Thyroid gland (tissue), 4 donors: ENCODE data around the gene RNF115. TPM values are rescaled to one million over a fixed set of nuclear protein-coding genes. Genes with fewer than 3 reads are reported as not detected.

Source experiments
- DNase-seq, 2 donors: peaks; one replicate each; pipeline ENCODE4 v3.0.0-alpha.2; 2019
- H3K27ac ChIP-seq, 3 donors: fragments of 200-600 bp; sonication (generic); 1 replicate in 2 of 3; 2 replicates in 1 of 3; pipeline ENCODE4 v1.5.1; 2016 to 2019; ENCODE audit warnings: mild to moderate bottlenecking in 1 of 3, moderate library complexity in 1 of 3
- H3K27me3 ChIP-seq: fragments of 200-600 bp; sonication (generic); one replicate; pipeline ENCODE4 v1.5.1; 2019
- H3K36me3 ChIP-seq, 2 donors: fragments of 200-600 bp; sonication (generic); one replicate each; pipeline ENCODE4 v1.5.1; 2016 to 2019
- H3K4me1 ChIP-seq, 2 donors: fragments of 200-600 bp; sonication (generic); one replicate each; pipeline ENCODE4 v1.5.1; 2017 to 2019
- H3K4me3 ChIP-seq, 3 donors: fragments of 200-600 bp; sonication (generic); replicated peaks in 1 of 3; 1 replicate in 2 of 3; 2 replicates in 1 of 3; pipeline ENCODE4 v1.5.1; 2016; ENCODE audit warnings: mild to moderate bottlenecking in 1 of 3
- H3K9me3 ChIP-seq: fragments of 200-600 bp; sonication (generic); one replicate; pipeline ENCODE4 v1.5.1; 2017
- CTCF ChIP-seq, 6 experiments: fragments of 200-600 bp in 3 of 6; fragments of 450-650 bp in 3 of 6; sonication (generic) in 3 of 6; IDR thresholded peaks; one replicate each; pipeline ENCODE4 v1.5.1; 2016 to 2019; ENCODE audit warnings: antibody characterized with exemption in 6 of 6, mild to moderate bottlenecking in 2 of 6, inconsistent platforms in 1 of 6, moderate library complexity in 1 of 6
- POLR2A ChIP-seq, 2 donors: fragments of 450-650 bp; IDR thresholded peaks; one replicate each; pipeline ENCODE4 v1.6.1; 2017; ENCODE audit warnings: antibody characterized with exemption in 2 of 2, mild to moderate bottlenecking in 2 of 2, moderate library complexity in 1 of 2
- whole genome bisulfite sequencing, 2 donors: methylation state at CpG; one replicate each; pipeline ENCODE4 v1.1.5; 2017; 5-methylcytosine and 5-hydroxymethylcytosine counted together
- intact Hi-C: fragments of 100-400 bp; cut with DNase I; formaldehyde crosslinking; loops from one replicate; pipeline ENCODE4 v1.15.1; 2023
- total RNA-seq, 4 donors: library from RNA; depleted of rRNA; stranded (reverse); fragments of >200 nt; gene quantifications; one replicate each; pipeline ENCODE4 v1.2.3, GENCODE V29; 2016

RNF115 gene
- total RNA-seq, 4 donors from 2014 or later = 17.2 to 33.9 (median 25.4) TPM

DNA sequence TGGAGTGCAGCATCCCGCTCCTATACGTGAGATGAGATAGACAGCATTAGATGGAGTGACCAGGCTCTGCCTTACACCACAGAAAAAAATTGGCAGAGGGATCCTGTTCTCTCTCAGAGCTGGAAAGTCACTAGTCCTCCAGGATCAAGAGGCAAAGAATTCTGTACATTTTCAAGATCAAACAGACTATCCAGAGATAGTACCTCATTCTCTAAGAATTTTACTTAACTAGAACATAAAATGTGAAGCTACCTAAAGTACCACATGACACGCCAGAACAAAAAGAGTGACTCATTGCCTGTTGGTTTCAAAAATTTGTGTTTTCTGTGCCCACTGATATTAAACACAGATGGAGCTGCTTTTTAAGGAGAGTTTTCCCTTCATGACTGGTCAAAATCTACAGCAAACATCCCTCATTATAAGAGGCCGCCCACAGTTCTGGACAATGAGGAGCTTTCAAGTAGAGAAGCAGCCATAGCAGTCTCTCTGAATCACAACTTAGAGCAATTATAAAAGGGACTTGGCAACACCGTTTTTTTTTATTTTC, 72.3 kb downstream of the RNF115 start:
- intact Hi-C loops = no loop called here
- Histone ChIP-seq H3K27ac (no peak overlapping the region), H3K36me3 (peaks cover 20 to 32% of the 10 kb centered on the region in 2 donors), H3K4me3 (no peak overlapping the region), H3K27me3 (no peaks in the 10 kb centered on the region), H3K4me1 (no peaks in the 10 kb centered on the region), H3K9me3 (no peaks in the 10 kb centered on the region)
- no peak for TF ChIP-seq POLR2A (IDR thresholded peaks at IDR 0.05)
- TF ChIP-seq CTCF (IDR thresholded peaks at IDR 0.05) = no peak
- DNase-seq = no peak
- WGBS, 2 donors = 87 to 88% methylated on average over 5 of the region's 5 CpGs

GRCh38 chr1:145750426-145750825, 73.5 kb downstream of the RNF115 start:
- TF ChIP-seq CTCF (IDR thresholded peaks at IDR 0.05) (no peak), POLR2A (IDR thresholded peaks at IDR 0.05) (no peak)
- no peaks in the 10 kb centered on the region for H3K27me3 ChIP-seq
- H3K36me3 ChIP-seq = peaks cover 22 to 32% of the 10 kb centered on the region in 2 donors
- H3K4me3 ChIP-seq = no peak overlapping the region
- no peak for DNase-seq
- no peaks in the 10 kb centered on the region for H3K9me3 ChIP-seq
- no peaks in the 10 kb centered on the region for H3K4me1 ChIP-seq
- intact Hi-C loops = no loop called here
- WGBS, 2 donors = 82 to 85% methylated on average over 5 of the region's 5 CpGs
- no peak overlapping the region for H3K27ac ChIP-seq

DNA sequence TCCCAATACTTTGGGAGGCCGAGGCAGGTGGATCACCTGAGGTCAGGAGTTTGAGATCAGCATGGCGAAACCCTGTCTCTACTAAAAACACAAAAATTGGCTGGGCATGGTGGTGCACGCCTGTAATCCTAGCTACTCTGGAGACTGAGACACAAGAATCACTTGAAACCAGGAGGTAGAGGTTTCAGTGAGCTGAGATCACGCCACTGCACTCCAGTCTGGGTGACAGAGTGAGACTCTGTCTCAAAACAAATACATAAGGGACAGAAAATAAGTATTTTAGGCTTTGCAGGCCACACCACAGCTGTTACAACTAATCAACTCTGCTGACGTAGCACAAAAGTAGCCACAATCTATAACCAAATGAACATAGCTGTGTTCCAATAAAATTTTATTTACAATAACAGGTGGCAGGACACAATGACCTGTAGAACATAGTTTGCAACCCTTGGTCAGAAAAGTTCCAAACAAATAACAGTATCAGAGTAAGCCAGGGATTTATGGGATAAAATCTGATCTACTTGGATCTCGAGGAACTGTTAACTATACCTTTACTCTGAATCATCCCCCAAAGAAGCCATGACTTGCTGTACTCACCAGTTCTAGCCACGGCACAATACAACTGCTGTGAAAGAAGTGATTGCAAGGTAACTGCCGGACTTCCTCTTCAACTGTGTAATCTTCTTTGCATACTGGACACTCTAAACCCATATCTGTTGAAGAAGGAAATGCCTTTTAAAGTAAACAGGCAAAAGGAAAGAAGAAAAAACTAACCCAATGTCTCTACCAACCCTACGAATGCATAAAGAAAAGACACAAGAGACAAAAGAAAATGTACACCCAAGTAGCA, 76.3 kb downstream of the RNF115 start:
- Histone ChIP-seq H3K9me3 (no peaks in the 10 kb centered on the region), H3K27ac (no peak overlapping the region), H3K4me1 (no peaks in the 10 kb centered on the region), H3K36me3 (peaks cover 29 to 39% of the 10 kb centered on the region in 2 donors), H3K4me3 (no peak overlapping the region), H3K27me3 (no peaks in the 10 kb centered on the region)
- WGBS, 2 donors = 96% methylated on average over 9 of the region's 9 CpGs
- intact Hi-C loops = no loop called here
- no peak for TF ChIP-seq CTCF (IDR thresholded peaks at IDR 0.05)
- no peak for TF ChIP-seq POLR2A (IDR thresholded peaks at IDR 0.05)
- no peak for DNase-seq

DNA sequence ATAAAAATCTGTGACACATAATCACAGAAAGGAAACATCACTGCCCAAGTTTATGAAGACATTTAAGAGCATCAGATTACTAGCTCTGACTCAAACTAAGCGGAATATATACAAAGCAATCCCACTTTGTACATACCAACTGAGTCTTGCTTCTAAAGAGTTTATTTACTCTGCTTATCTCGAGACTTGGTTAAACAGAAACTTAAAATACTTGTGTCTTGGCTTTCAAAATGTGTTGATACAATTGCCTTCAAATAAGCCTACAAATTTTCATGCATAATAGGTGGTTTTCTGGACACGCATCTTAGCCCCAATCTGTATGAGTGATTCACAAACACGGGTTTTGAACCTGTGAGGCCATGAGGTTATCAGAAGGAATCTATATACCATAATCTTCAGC, 83.6 kb downstream of the RNF115 start:
- DNase-seq = no peak
- 86 to 87% methylated on average over 4 of the region's 4 CpGs for WGBS, 2 donors
- Histone ChIP-seq H3K4me3 (no peak overlapping the region), H3K36me3 (peaks cover 7 to 10% of the 10 kb centered on the region in 2 donors), H3K9me3 (no peaks in the 10 kb centered on the region), H3K27me3 (no peaks in the 10 kb centered on the region), H3K4me1 (no peaks in the 10 kb centered on the region), H3K27ac (no peak overlapping the region)
- no peak for TF ChIP-seq POLR2A (IDR thresholded peaks at IDR 0.05)
- intact Hi-C loops = no loop called here

DNA sequence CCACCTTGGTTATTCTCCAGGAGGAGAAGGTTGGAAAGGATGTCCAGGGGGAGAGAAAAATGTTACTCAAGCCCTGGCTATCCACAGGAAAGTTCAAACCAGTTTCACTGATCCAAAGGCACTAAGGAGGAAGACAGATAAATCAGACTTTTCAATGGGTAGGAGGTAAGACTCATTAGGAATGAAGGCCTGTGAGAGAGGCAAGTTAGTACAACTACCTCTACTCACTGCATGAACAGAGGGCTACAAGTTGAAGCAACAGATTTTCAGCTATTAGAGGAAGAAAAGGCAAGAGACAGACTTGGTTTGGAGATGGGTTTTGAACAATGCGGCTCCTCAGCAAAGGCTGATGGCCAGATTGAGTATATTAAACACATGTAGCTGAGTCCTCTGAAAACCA, 87.7 kb downstream of the RNF115 start:
- no peak overlapping the region for H3K27ac ChIP-seq
- no peak for DNase-seq
- WGBS, 2 donors = 95 to 98% methylated on average over 1 of the region's 1 CpG
- H3K27me3 ChIP-seq = no peaks in the 10 kb centered on the region
- H3K4me1 ChIP-seq = no peaks in the 10 kb centered on the region
- H3K9me3 ChIP-seq = no peaks in the 10 kb centered on the region
- TF ChIP-seq CTCF (IDR thresholded peaks at IDR 0.05) (no peak), POLR2A (IDR thresholded peaks at IDR 0.05) (no peak)
- peaks cover 0 to 2% of the 10 kb centered on the region in 2 donors for H3K36me3 ChIP-seq
- no peak overlapping the region for H3K4me3 ChIP-seq
- intact Hi-C loops = no loop called here
